Measurements from ENCODE around the gene DHCR24.
"Not testable (repeated sequence)": the region's sequence is repeated elsewhere in the genome, so short reads cannot be mapped to it uniquely, and the experiment has no call there.

Gene DHCR24

GRCh38 chr1:54886724-54887664 is at the start of gene DHCR24:
TSS of gene DHCR24 (minus strand) at chr1:54887195. CDS start at chr1:54887119, 76 bp downstream.
- peak; percentile 92 for DNase-seq

DNA sequence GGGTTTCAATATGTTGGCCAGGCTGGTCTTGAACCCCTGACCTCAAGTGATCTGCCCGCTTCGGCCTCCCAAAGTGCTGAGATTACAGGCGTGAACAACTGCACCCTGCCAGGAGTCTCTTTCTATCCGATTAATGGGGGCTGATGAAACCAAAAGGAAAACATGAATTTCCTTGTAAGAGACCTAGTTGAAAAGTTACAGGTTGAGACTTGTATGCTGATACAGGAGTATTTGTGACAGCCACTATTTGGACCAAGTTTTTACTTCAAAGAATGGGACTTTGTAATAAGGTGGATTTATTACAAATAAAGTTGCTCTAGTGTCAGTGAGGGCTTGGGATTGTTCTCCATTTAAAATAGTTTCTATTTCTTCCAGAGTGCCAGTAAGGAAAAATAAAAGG is 49.8 kb upstream of the DHCR24 start:
- DNase-seq: no peak

GRCh38 chr1:54934869-54935268 is 47.9 kb upstream of the DHCR24 start:
- no peak for DNase-seq

GRCh38 chr1:54934081-54934480 is 47.1 kb upstream of the DHCR24 start:
- DNase-seq: not testable (repeated sequence)

DNA sequence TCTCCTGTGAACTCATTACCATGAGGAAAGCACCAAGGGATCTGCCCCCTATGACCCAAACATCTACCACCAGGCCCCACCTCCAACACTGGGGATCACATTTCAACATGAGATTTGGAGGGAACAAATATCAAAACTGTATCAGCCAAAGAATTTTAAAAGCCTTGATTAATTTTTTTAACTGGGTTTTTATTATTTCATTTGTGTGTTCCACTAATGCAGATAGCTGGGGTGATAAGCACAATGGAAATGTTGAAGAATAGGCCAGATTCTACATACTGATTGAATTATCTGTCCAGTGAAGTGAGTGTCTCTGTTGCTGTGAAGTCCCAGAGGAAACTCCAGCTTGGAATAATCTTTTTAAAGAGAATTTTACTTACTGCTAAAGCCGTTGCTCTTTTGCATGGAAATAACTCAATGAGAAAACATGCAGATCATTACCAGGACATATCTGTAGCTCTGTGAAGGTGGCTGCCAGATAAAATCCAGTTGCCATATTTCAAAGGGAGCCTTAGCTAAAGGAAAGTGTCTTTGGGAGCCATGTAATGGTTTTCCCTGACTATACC is 44.4 kb upstream of the DHCR24 start:
- no peak for DNase-seq

DNA sequence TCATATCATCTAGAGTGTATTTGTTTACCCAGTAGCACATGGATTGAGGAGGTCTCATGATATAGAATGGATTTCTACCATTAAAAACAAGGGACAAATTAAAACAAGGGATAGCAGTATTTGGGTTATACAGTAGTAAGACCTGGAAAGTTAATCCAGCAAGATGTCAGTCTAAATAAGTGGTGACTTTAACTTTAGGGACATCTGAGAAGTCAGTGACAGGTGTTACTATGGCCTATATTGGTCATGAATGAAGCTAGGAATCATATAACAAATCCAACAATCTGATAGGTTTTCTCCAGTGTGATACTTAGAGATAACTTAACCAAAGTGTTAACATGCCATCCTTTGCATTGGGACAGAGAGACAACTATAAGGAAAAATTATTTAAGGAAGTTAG is 42.7 kb upstream of the DHCR24 start:
- DNase-seq: no peak

DNA sequence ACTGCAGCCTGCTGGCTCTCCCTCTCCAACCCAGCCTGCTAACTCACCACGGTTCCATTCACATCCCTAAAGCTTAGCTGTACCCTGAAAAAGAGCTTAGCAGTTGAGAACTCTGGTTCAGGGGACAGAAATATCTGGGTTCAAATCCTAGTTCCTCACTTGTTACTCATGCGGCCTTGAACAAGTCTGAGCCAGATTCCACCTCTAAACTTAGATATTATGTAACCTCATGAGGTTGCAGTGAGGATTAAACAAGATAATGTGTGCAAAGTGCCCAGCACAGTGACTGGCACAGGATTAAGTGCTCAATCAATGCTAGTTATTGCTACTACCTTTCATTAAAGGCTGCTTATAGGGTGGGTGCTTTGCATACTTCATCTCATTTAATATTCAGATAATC is 41.3 kb upstream of the DHCR24 start:
- no peak for DNase-seq

DNA sequence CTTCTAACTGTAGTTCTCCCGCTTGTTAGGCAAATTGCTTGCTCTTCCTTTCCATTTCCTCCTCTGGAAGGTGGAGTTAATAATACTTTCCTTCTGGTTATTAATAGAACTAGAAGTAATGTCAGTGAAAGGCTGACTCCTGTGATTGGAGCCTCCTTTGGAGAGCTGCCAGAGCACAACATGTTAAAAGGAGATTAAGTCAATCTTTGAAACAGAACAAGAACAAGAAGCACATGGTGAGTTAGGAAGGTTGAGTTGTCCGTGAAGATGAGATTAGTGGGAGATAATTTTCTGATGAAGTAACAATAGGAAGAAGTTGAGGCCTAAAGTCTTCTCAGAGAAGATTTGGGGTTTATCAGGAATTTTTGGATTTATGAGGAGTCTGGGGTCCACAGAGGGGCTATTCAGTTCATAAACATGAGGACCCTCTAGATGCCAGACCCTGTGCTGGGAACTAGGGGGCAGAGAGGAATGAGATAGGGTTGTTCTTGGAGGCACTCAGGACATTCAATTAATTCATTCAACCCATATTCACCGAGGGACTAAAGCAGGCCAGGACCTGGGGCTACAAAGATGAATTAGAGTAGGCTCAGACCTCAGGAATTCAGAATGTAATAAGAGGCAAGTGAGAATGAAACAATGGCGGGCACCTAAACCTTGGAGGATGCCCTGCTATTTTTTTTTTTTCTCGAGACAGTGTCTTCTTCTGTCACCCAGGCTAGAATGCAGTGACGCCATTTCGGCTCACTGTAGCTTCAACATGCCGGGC is 40.7 kb upstream of the DHCR24 start:
- DNase-seq: peak; percentile 24

GRCh38 chr1:54926970-54927369 is 40.0 kb upstream of the DHCR24 start:
- DNase-seq: peak; percentile 22

DNA sequence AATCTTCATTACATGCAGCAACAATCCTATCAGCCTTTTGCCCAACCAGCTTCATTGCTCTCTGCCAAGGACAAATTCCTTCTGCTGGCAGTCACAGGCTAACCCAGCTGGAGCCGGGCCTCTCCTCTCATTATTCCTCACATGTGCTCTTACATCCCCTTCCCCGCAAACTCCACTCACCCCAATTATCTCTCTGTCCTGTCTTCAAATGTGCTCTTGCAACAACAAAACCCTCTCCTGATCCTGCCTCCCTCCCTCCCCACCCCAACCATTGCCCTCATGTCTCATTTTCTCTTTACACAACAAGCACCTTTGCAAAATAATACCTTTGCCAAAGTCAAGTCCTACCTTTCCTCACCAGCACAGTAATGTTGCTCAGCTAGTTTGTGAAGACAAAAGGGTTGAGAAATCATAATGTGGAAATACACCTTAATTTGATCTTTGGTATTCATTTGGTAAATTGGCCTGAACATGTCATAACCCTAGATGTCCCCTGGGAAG is 36.0 kb upstream of the DHCR24 start:
- no peak for DNase-seq

DNA sequence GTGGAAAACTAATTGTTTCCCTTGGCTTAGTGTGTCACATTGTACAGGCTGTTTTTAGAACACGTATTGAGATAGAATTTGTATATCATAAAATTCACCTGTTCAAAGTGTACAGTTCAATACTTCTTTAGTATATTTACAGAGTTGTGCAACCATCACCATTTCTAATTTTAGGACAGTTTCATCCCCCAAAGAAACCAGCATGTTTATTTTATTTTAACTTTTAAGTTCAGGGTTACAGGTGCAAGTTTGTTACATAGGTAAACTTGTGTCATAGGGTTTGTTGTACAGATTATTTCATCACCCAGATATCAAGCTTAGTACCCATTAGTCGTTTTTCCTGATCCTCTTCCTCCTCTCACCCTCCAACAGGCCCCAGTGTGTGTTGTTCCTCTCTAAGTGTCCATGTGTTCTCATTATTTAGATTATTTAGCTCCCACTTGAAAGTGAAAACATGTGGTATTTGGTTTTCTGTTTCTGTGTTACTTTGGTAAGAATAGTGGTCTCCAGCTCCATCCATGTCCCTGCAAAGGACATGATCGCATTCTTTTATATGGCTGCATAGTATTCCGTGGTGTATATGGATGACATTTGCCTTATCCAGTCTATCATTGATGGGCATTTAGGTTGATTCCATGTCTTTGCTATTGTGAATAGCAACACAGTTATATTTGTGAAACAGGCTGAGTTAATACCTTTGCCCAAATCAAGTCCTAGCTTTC is 35.2 kb upstream of the DHCR24 start:
- DNase-seq: no peak

GRCh38 chr1:54919367-54920359 is 32.7 kb upstream of the DHCR24 start:
- DNase-seq: no peak

- not testable (repeated sequence) for DNase-seq
These were observed 24.1 kb upstream of the DHCR24 start for GRCh38 chr1:54911076-54911475.

- no peak for DNase-seq
These were observed 19.6 kb upstream of the DHCR24 start for GRCh38 chr1:54906586-54906985.

DNA sequence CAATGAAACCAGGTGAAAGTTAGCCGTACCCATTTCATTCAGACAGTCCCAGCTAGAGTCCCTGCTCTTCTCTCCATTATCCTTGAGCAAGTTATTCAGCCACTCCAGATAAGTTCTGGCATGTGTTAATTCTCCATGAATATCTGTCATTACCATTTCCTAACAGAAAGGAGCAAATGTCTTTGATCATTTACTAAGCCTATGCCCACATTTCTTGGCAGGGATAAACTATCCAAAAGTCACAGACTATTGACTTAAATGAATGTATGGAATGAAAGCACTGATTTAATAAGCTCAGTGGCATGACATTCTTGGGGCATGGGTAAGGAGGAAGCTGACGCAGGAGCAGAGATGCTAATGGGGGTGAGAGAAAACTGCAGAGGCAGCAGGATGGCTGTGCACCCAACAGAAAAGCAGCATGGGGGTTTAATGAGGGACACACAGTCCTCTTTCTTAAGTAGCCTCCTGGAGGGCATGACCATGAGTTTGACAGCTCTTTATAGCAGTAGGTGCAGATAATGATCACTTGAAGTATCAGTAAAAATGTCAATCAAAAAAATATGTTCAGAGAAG is 17.6 kb upstream of the DHCR24 start:
- DNase-seq: no peak

GRCh38 chr1:54894271-54894670 is 7.3 kb upstream of the DHCR24 start:
- no peak for DNase-seq

DNA sequence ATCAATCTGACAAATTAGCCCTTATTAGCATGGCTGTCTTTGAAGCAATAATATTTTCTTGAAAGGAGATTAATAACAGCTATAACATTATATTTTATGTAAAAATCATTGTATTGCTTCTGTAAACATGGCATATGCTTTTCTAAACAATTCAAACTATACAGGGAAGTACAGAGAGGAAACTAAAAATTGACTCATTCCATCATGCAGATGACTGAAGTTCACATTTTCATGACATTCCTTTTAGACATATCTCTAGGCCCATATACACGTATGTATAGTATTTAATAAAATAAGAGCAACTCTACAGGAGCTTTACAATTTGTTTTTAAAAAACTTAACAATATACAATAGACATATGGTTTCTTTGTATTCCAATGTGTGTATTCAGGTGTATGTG is 5.6 kb upstream of the DHCR24 start:
- DNase-seq: no peak

GRCh38 chr1:54889132-54889725 is 2.2 kb upstream of the DHCR24 start:
- no peak for DNase-seq

GRCh38 chr1:54888080-54888733 is 1.2 kb upstream of the DHCR24 start:
- DNase-seq: peak; percentile 41

DNA sequence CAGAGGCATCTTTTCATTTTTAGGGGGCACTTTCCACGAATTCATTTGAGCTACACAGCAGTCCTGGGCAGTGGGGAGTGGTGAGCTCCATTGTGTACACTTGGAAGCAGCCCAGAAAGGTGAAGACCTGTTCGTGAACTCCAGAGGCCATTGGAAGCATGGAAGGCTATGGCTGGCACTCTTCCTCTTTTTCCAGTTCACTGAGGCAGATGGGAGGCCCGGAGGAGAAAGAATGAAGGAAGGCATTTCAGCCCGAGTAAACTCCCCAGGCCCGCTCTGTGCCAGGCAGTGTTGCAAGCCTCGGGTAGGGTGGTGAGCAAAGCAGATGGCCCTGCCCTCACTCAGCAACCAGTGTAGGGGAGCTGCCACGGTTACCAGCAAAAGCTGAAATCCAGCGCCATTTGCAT is 673 bp upstream of the DHCR24 start:
- DNase-seq: peak; percentile 47
